Measurements from ENCODE around the gene MAP3K6.
A peak's percentile ranks its signal among the peaks of the same experiment; 100 is the strongest.
"Not testable (repeated sequence)": the region's sequence is repeated elsewhere in the genome, so short reads cannot be mapped to it uniquely, and the experiment has no call there.

The MAP3K6 gene

DNA sequence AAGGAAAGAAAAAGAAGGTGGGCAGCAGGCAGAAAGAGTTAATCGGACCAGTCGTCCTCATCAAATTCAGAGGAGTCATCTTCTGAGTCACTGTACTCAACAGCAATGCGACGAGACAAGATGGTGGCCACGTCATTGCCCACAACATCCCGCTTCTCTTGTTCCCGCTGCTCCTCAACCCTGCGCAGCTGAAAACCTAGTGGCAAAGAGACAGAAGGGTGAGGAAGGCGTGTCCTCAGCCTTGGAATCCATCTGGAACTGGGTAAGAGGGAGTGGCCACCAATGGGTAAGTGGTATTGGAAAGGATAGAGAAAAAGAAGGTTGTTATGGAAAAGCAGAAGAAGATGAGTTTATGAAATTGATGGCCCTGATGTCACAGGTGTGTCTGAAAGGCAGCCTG lies 41.4 kb upstream of the MAP3K6 start:
- DNase-seq (ENCODE audit: low read depth): no peak
- TF ChIP-seq, protein P1, sequence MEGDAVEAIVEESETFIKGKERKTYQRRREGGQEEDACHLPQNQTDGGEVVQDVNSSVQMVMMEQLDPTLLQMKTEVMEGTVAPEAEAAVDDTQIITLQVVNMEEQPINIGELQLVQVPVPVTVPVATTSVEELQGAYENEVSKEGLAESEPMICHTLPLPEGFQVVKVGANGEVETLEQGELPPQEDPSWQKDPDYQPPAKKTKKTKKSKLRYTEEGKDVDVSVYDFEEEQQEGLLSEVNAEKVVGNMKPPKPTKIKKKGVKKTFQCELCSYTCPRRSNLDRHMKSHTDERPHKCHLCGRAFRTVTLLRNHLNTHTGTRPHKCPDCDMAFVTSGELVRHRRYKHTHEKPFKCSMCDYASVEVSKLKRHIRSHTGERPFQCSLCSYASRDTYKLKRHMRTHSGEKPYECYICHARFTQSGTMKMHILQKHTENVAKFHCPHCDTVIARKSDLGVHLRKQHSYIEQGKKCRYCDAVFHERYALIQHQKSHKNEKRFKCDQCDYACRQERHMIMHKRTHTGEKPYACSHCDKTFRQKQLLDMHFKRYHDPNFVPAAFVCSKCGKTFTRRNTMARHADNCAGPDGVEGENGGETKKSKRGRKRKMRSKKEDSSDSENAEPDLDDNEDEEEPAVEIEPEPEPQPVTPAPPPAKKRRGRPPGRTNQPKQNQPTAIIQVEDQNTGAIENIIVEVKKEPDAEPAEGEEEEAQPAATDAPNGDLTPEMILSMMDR (IDR thresholded peaks at IDR 0.05; ENCODE audit: insufficient read depth, low read depth, low read length, missing control alignments): no peak
- H3K4me3 ChIP-seq (ENCODE audit: low read depth, low read length): no peak overlapping the region

- not testable (repeated sequence) for DNase-seq (ENCODE audit: low read depth); H3K4me3 ChIP-seq (ENCODE audit: low read depth, low read length)
Measured at GRCh38 chr1:27406791-27407190, 40.0 kb upstream of the MAP3K6 start.

DNA sequence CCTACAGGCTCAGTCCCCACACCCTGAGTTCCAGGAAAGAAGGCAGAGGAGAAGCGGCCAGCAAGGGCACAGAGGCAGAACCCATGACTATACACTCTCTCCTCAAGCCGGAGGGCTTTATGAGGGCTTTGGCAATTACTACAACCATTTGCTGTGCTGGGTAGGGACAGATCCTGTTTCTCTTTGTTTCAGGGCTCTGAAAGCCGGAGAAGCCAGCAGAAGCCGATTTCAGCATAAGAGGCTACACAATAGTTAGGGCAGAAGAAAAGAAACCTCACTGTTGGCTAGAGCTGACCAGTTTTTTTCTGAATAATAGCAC lies 39.6 kb upstream of the MAP3K6 start:
- H3K4me3 ChIP-seq (ENCODE audit: low read depth, low read length): no peak overlapping the region
- TF ChIP-seq, protein P1 (IDR thresholded peaks at IDR 0.05; ENCODE audit: insufficient read depth, low read depth, low read length, missing control alignments): no peak
- no peak for DNase-seq (ENCODE audit: low read depth)

GRCh38 chr1:27405598-27406361 lies 39.0 kb upstream of the MAP3K6 start:
- not testable (repeated sequence) for DNase-seq (ENCODE audit: low read depth)

DNA sequence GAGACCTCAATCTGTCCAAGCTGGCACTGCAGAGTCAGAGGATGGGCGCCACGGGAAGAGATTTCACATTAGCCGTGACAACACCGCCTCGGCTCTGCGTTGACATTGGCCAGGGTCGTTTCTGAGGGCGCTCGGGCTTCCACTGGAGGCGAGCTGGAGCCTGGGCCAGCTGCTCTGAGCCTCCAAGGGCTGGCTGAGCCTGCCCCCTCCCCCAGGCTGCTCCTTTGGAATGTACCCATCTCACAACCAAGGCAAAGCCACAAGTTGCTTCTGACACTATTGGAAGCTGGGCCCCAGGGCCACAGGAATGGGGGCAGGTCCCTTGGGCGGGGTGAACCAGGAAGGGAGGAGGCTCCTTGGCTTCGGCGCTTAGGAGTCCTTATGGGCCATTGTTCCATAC lies 38.3 kb upstream of the MAP3K6 start:
- no peak overlapping the region for H3K4me3 ChIP-seq (ENCODE audit: low read depth, low read length)
- TF ChIP-seq, protein P1 (IDR thresholded peaks at IDR 0.05; ENCODE audit: insufficient read depth, low read depth, low read length, missing control alignments): no peak
- no peak for DNase-seq (ENCODE audit: low read depth)

More at GRCh38 chr1:27405598-27406361, 39.0 kb upstream of the MAP3K6 start:
- not testable (repeated sequence) for H3K4me3 ChIP-seq (ENCODE audit: low read depth, low read length)

- no peak for DNase-seq (ENCODE audit: low read depth)
- H3K4me3 ChIP-seq (ENCODE audit: low read depth, low read length): no peak overlapping the region
- TF ChIP-seq, protein P1 (IDR thresholded peaks at IDR 0.05; ENCODE audit: insufficient read depth, low read depth, low read length, missing control alignments): no peak
Measured at GRCh38 chr1:27403931-27404330, 37.2 kb upstream of the MAP3K6 start.

- DNase-seq (ENCODE audit: low read depth): no peak
Measured at GRCh38 chr1:27403065-27403726, 36.4 kb upstream of the MAP3K6 start.

More at GRCh38 chr1:27403065-27403726, 36.4 kb upstream of the MAP3K6 start:
- H3K4me3 ChIP-seq (ENCODE audit: low read depth, low read length): no peak overlapping the region
- TF ChIP-seq, protein P1 (IDR thresholded peaks at IDR 0.05; ENCODE audit: insufficient read depth, low read depth, low read length, missing control alignments): peak; percentile 12
